OCI-M1 (cell line): ENCODE results near the gene IL12RB2.

ENCODE experiments used
- DNase-seq: peaks from one replicate; lab custom pipeline; 2025; lab: John Stamatoyannopoulos, UW

IL12RB2 gene

DNA sequence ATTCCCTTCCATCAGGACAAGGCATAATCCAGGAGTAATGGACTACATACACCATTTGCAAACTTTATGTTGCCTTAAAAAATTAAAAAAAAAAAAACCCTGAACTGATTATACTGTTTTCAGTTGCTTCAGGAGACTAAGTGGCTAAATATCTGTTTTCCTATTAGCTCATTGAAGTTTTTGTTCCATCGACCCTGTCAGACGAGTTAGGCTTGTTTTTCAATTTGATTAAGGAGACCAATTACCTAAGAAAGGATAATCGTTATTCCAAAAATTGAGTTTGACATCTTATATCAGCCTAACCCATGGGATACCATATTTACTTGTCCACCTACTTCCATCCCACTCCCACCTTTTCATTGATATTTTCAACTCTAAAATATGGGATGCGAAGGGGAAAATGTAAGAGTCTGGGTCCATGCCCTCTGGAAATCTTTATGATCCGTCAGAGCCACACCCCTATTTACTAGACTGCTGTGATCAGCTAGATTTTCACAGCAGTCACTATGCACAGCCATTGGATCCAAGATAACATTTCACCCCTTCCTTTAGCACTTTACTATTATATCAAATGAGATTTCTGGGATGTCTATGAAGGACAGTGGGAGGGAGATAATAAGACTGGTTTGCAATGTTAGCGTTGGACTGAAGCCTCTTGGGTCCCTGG lies 41.0 kb downstream of the IL12RB2 start:
- no peak for DNase-seq

GRCh38 chr1:67350783-67351182 lies 43.1 kb downstream of the IL12RB2 start:
- DNase-seq: no peak

- DNase-seq: no peak
Measured at GRCh38 chr1:67352211-67352610, 44.5 kb downstream of the IL12RB2 start.

DNA sequence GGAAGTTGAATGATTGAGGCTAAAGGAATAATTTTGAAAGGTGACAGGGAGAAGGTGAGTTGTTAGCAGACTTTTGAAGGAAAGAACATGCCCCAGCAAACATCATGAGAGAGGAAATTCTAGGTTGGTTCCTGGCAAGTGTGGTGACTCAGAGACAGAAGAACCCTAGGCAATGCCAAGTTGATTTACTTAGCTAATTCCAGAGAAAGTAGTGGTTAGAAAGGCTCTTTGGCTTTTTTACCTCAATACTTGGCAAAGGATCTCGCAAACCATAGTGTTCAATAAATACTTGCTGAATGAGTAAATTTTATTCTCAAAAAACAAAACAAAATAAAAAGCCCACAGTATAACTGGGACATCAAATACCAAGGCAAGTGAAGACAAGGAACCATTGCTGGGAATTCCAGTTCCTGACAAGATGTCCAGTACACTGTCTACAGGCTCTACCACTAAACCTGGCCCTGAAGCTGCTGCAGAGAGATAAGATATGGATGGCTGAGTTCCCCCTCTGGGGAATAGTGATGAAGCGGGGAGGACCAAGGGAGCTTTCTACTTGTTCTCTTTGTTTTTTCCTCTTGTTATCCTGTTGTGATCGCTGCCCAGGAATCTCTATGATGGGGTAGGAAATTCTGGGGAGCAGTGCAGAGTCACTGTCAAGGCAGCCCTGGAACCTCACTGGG lies 48.2 kb downstream of the IL12RB2 start:
- DNase-seq: peak; percentile 73

DNA sequence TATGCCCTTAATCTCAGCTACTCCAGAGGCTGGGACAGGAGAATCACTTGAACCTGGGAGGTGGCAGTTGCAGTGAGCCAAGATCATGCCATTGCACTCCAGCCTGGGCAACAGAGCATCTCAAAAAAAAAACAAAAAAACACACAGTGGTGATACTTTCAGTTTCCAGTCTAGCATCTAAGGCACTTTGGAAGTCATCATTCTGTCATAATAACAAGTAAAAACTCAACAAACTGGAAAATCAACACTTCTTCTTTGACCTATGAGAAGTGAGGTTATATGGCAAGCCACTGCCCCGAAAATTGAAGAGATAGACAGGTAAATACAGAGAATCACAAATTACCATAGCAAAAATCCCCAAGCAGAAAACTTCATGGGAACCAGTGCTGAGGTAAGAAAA lies 51.9 kb downstream of the IL12RB2 start:
- DNase-seq: no peak

- no peak for DNase-seq
Measured at GRCh38 chr1:67361641-67362040, 54.0 kb downstream of the IL12RB2 start.

GRCh38 chr1:67367370-67368045 lies 59.8 kb downstream of the IL12RB2 start:
- DNase-seq: no peak

GRCh38 chr1:67368046-67368514 lies 60.4 kb downstream of the IL12RB2 start:
- DNase-seq: no peak

GRCh38 chr1:67371043-67371442 lies 63.4 kb downstream of the IL12RB2 start:
- DNase-seq: no peak

- no peak for DNase-seq
Measured at GRCh38 chr1:67371681-67372080, 64.0 kb downstream of the IL12RB2 start.

GRCh38 chr1:67372136-67372535 lies 64.5 kb downstream of the IL12RB2 start:
- no peak for DNase-seq

- DNase-seq: no peak
Measured at GRCh38 chr1:67372898-67373297, 65.2 kb downstream of the IL12RB2 start.

DNA sequence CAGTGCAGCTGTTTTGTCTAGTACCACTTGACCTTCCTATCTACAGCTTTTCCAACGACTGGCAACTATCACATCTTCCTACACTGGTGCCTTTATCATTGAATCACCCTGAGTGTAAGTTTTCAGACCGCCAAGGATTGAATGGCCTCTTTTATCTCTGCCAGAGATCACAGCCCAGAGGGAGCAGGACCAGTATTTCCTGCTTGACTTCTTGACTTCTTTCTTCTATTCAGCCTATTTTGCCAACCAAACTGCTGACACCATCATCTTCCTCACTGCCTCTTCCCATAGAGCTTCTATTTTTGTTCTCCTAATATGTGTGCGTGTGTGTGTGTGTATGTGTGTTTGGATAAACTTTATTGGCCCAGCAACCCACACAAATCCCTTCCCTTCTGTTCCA lies 68.7 kb downstream of the IL12RB2 start:
- DNase-seq: no peak

- DNase-seq: peak; percentile 35
Measured at GRCh38 chr1:67377253-67377652, 69.6 kb downstream of the IL12RB2 start.

- no peak for DNase-seq
Measured at GRCh38 chr1:67381154-67381553, 73.5 kb downstream of the IL12RB2 start.

DNA sequence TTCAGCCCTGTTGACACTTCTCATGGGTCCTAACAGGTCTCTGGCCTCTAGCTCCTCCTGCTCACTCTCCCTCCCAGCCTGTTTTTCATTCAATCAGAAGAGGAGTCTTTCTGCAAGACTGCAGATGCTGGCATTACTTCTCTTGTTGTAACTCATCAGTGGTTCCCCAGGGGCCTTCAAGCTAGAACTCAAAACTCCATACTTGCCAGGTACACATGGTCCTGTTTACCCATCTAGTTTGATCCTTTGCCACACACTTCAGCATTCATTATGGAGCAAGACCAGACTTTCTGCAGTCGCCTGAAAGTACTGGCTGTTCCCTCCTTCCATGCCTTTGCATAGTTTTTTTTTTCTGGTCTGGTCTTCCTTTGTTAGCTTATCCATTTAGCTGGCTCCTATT lies 74.6 kb downstream of the IL12RB2 start:
- no peak for DNase-seq

GRCh38 chr1:67383999-67384638 lies 76.4 kb downstream of the IL12RB2 start:
- DNase-seq: no peak

- DNase-seq: no peak
Measured at GRCh38 chr1:67390041-67390887, 82.6 kb downstream of the IL12RB2 start.

GRCh38 chr1:67393240-67393639 lies 85.6 kb downstream of the IL12RB2 start:
- no peak for DNase-seq

- no peak for DNase-seq
Measured at GRCh38 chr1:67393737-67394136, 86.1 kb downstream of the IL12RB2 start.

DNA sequence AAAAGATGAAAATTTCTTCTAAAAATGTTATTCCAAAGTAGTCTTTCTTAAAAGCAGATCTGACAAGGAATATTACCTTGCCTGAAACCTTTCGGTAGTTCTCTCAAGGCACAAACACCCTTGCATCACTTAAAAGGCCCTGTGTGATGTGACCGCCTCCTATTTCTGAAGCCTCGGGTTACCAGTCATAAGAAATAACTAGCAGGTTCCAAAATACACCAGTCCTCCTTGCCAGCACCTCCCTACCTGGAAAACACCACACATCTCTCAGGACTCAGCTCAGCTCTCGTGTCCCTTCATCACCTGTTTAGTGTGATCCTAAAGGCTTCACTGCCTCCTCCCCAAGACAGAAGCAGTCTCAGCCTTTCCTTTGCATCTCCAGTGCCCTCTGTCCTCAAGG lies 86.9 kb downstream of the IL12RB2 start:
- no peak for DNase-seq
